Gastrocnemius medialis (tissue), 4 donors: Measurements from ENCODE around the gene C9orf50.

Experiments used
- CTCF ChIP-seq, 5 experiments: fragments of 450-650 bp in 3 of 5; fragments of 200-600 bp in 2 of 5; sonication (generic) in 2 of 5; IDR thresholded peaks in 4 of 5; conservative IDR thresholded peaks in 1 of 5; 1 replicate in 4 of 5; 2 replicates in 1 of 5; pipeline ENCODE4 v1.5.1; 2016 to 2019; ENCODE audit warnings: antibody characterized with exemption in 5 of 5, mild to moderate bottlenecking in 3 of 5, moderate library complexity in 3 of 5
- POLR2A ChIP-seq, 2 donors: fragments of 450-650 bp; IDR thresholded peaks; one replicate each; pipeline ENCODE4 v1.6.1; 2017; ENCODE audit warnings: antibody characterized with exemption in 2 of 2, mild to moderate bottlenecking in 2 of 2, moderate library complexity in 2 of 2

DNA sequence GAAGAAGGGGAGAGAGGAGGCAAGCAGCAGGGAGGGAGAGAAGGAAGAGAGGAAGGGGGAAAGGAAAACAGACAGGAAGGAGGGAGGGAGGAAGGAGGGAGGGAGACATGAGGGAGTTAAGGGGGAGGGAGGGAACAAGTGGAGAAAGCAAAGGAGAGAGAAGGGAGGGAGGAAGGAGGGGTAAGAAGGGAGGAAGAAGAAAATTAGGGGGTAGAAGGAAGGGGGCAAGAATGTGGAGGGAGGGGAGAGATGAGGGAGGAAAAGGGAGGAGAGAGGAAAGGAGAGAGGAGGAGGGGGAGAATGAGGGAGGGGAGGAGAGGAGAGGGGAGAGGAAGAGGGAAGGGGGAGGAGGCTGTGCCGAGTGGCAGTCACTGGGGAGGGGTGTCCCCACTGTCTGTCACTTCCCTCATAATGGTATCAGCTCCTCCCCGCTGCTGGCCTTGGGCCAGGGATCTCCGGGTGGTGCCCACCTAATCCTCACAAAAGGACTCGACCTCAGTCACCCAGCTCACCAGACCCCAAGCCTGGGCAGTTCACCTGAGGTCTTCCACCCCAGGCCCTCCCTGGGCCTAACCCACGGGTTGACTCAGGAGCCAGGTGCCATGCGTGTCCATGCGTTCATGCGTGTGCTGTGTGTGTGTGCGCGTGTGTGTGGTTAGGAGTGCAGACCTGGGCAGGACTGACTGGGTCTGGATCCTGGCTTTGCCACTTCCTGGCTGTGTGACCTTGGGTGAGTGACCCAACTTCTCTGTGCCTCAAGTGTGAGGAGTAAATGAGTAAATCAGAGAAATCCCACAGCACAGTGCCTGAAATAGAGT lies 18.1 kb downstream of the C9orf50 start:
- TF ChIP-seq CTCF (IDR thresholded peaks at IDR 0.05 in 4 of 5, conservative IDR thresholded peaks at IDR 0.05 in 1 of 5) (no peak), POLR2A (IDR thresholded peaks at IDR 0.05) (no peak)
